GM12878 (cell line): Measurements from ENCODE around the gene SLC38A2. TPM values are rescaled to one million over a fixed set of nuclear protein-coding genes. Genes with fewer than 3 reads are reported as not detected.

Experiments
- ATAC-seq: fragments of 200-7000 bp; cut with Tn5 transposase; 3 replicates; pipeline ENCODE4 v1.9.1; 2020; ENCODE audit warnings: mild to moderate bottlenecking, moderate library complexity
- Bru-seq: library from RNA; stranded (reverse); fragments of 400-500 nt; gene quantifications from one replicate; lab custom pipeline; 2021; lab: Mats Ljungman, UMichigan
- BruChase-seq, 2 experiments: library from RNA; stranded (reverse); fragments of 400-500 nt; gene quantifications; one replicate each; lab custom pipeline; 2021; lab: Mats Ljungman, UMichigan
- BruUV-seq: library from RNA; stranded (reverse); fragments of 400-500 nt; replicated peaks from 2 replicates; lab custom pipeline; 2021; lab: Mats Ljungman, UMichigan
- CTCF ChIA-PET: fragments of 300-600 bp; sonication (Branson Sonifier 250); formaldehyde crosslinking; extraction: SDS; loops from one replicate; lab custom pipeline; 2021; ENCODE audit warnings: inconsistent platforms; lab: Yijun Ruan, JAX
- POLR2A ChIA-PET: fragments of 350-600 bp; formaldehyde crosslinking; extraction: SDS; loops from one replicate; lab custom pipeline; 2021; ENCODE audit warnings: inconsistent platforms; lab: Charles Lee
- RAD21 ChIA-PET: fragments of 300-600 bp; sonication (Branson Sonifier 250); formaldehyde crosslinking; loops from one replicate; lab custom pipeline; 2023; ENCODE audit warnings: antibody characterized with exemption; ENCODE audit not compliant: unreplicated experiment; lab: Charles Lee
- SMC1A ChIA-PET: fragments of 300-600 bp; sonication (Branson Sonifier 250); formaldehyde crosslinking; loops from one replicate; lab custom pipeline; 2023; ENCODE audit not compliant: unreplicated experiment, uncharacterized antibody; lab: Charles Lee
- DNase-seq: peaks from one replicate; pipeline ENCODE4 v3.0.0-alpha.2; 2011; ENCODE audit warnings: low read depth, low spot score
- FAIRE-seq: peaks from 3 replicates; lab custom pipeline; 2011; peaks lifted over from hg19 to GRCh38; lab: Jason Lieb, UNC
- H2AFZ ChIP-seq: 2 replicates; pipeline ENCODE4 v1.6.0; 2011; ENCODE audit warnings: low read depth, low read length, control low read depth; ENCODE audit not compliant: control insufficient read depth
- H3K27ac ChIP-seq: 2 replicates; pipeline ENCODE4 v1.5.1; 2011; ENCODE audit warnings: control low read depth; ENCODE audit not compliant: control insufficient read depth, insufficient read depth
- H3K27me3 ChIP-seq, 2 experiments: replicated peaks in 1 of 2; 2 replicates each; pipeline versions ENCODE4 v1.6.0 to v1.6.1; 2011; ENCODE audit warnings: low read length in 1 of 2; ENCODE audit not compliant: control insufficient read depth in 2 of 2, insufficient read depth in 2 of 2
- H3K36me3 ChIP-seq, 2 experiments: 2 replicates each; pipeline ENCODE4 v1.5.1; 2011; ENCODE audit warnings: low read length in 1 of 2; ENCODE audit not compliant: control insufficient read depth in 2 of 2, insufficient read depth in 2 of 2
- H3K4me1 ChIP-seq: 2 replicates; pipeline ENCODE4 v1.6.1; 2011; ENCODE audit warnings: mild to moderate bottlenecking, low read length, moderate library complexity, mixed read lengths; ENCODE audit not compliant: control insufficient read depth, insufficient read depth
- H3K4me2 ChIP-seq: 2 replicates; pipeline ENCODE4 v1.6.0; 2011; ENCODE audit warnings: control low read depth; ENCODE audit not compliant: control insufficient read depth, insufficient read depth
- H3K4me3 ChIP-seq: fragments of 200-600 bp; sonication (generic); 2 replicates; pipeline ENCODE4 v1.5.1; 2016
- H3K79me2 ChIP-seq: 2 replicates; pipeline ENCODE4 v1.6.0; 2011; ENCODE audit warnings: low read length; ENCODE audit not compliant: control insufficient read depth, insufficient read depth
- H3K9ac ChIP-seq: 2 replicates; pipeline ENCODE4 v1.8.0; 2011; ENCODE audit warnings: low read length, control low read depth, mixed read lengths; ENCODE audit not compliant: control insufficient read depth, insufficient read depth
- H3K9me3 ChIP-seq: replicated peaks from 3 replicates; pipeline ENCODE4 v1.5.1; 2011; ENCODE audit warnings: mild to moderate bottlenecking, low read length; ENCODE audit not compliant: control insufficient read depth, insufficient read depth
- H4K20me1 ChIP-seq: 2 replicates; pipeline ENCODE4 v1.6.0; 2011; ENCODE audit not compliant: control insufficient read depth, insufficient read depth
- BACH1 ChIP-seq: fragments of 450-650 bp; IDR thresholded peaks from 2 replicates; pipeline ENCODE4 v1.6.1; 2017; ENCODE audit warnings: mild to moderate bottlenecking, borderline replicate concordance
- BHLHE40 ChIP-seq, 2 experiments: fragments of 450-650 bp in 1 of 2; IDR thresholded peaks; 2 replicates each; pipeline ENCODE4 v1.6.1; 2011 to 2017; ENCODE audit warnings: low read depth in 2 of 2, borderline replicate concordance in 1 of 2, improper control_type of control experiment in 1 of 2, low read length in 1 of 2, mild to moderate bottlenecking in 1 of 2
- CBFB ChIP-seq: IDR thresholded peaks from 2 replicates; pipeline ENCODE4 v1.6.1; 2016; ENCODE audit warnings: antibody characterized with exemption, low read depth
- DPF2 ChIP-seq: fragments of 450-650 bp; IDR thresholded peaks from 2 replicates; pipeline ENCODE4 v1.6.1; 2017; ENCODE audit warnings: mild to moderate bottlenecking
- FOS ChIP-seq: IDR thresholded peaks from 3 replicates; pipeline ENCODE4 v1.6.1; 2011; ENCODE audit warnings: borderline replicate concordance; ENCODE audit not compliant: insufficient read length; ENCODE audit errors: extremely low read depth
- IRF4 ChIP-seq: IDR thresholded peaks from 2 replicates; pipeline ENCODE4 v1.6.1; 2011; ENCODE audit warnings: low read depth, low read length
- KLF5 ChIP-seq: fragments of 450-650 bp; IDR thresholded peaks from 2 replicates; pipeline ENCODE4 v1.6.1; 2014; ENCODE audit warnings: mild to moderate bottlenecking; ENCODE audit not compliant: partially characterized antibody
- MAX ChIP-seq: IDR thresholded peaks from 2 replicates; pipeline ENCODE4 v1.6.1; 2012; ENCODE audit warnings: low read depth, low read length, improper control_type of control experiment
- NR2C1 ChIP-seq: fragments of 450-650 bp; IDR thresholded peaks from 2 replicates; pipeline ENCODE4 v1.6.1; 2017; ENCODE audit warnings: antibody characterized with exemption, mild to moderate bottlenecking, moderate library complexity
- POLR2A ChIP-seq: IDR thresholded peaks from 2 replicates; pipeline ENCODE4 v1.6.1; 2011; ENCODE audit warnings: low read depth, mild to moderate bottlenecking, low read length
- POLR2AphosphoS5 ChIP-seq: IDR thresholded peaks from 2 replicates; pipeline ENCODE4 v1.6.1; 2011; ENCODE audit warnings: mild to moderate bottlenecking, low read length, inconsistent platforms
- RELA ChIP-seq: fragments of 450-650 bp; IDR thresholded peaks from 2 replicates; pipeline ENCODE4 v1.8.0; 2014; ENCODE audit warnings: borderline replicate concordance; ENCODE audit not compliant: partially characterized antibody
- SP1 ChIP-seq: IDR thresholded peaks from one replicate; pipeline ENCODE4 v1.6.1; 2011; ENCODE audit warnings: low read depth, low read length
- SREBF1 ChIP-seq: IDR thresholded peaks from 2 replicates; pipeline ENCODE4 v1.6.1; 2012; ENCODE audit warnings: mild to moderate bottlenecking, low read length
- TBL1XR1 ChIP-seq: IDR thresholded peaks from 2 replicates; pipeline ENCODE4 v1.6.1; 2012; ENCODE audit warnings: low read depth, low read length, improper control_type of control experiment
- TCF12 ChIP-seq: IDR thresholded peaks from 2 replicates; pipeline ENCODE4 v1.6.1; 2011; ENCODE audit warnings: low read depth, mild to moderate bottlenecking, low read length
- TCF7 ChIP-seq: IDR thresholded peaks from 2 replicates; pipeline ENCODE4 v1.6.1; 2014; ENCODE audit warnings: antibody characterized with exemption, borderline replicate concordance
- WGBS: methylation state at CpG from one replicate; pipeline ENCODE4 v1.1.6; 2016; ENCODE audit warnings: low lambda C conversion rate; ENCODE audit not compliant: insufficient replicate concordance, insufficient coverage; ENCODE audit errors: missing lambda C conversion rate; 5-methylcytosine and 5-hydroxymethylcytosine counted together
- in situ Hi-C: fragments of 300-500 bp; cut with MboI; formaldehyde crosslinking; loops from 9 replicates; pipeline ENCODE4 v1.14.3; 2018; ENCODE audit warnings: mixed read lengths
- intact Hi-C: fragments of 100-400 bp; cut with micrococcal nuclease; formaldehyde crosslinking; loops from one replicate; pipeline ENCODE4 v1.14.2; 2022; ENCODE audit not compliant: unreplicated experiment
- long read RNA-seq, 2 experiments: library from polyadenylated mRNA; unstranded; transcript quantifications; one replicate each; pipeline ENCODE4 v2.0.0, GENCODE V29; 2019 to 2020
- polyA minus RNA-seq, 3 experiments: library from RNA; depleted of rRNA, polyadenylated mRNA; stranded (reverse); fragments of >200 nt; gene quantifications; 2 replicates each; pipeline ENCODE4 v1.2.3, GENCODE V29; 2011
- polyA plus RNA-seq, 11 experiments: library from polyadenylated mRNA; depleted of rRNA in 4 of 11; unstranded in 6 of 11; stranded (reverse) in 5 of 11; fragments of >200 nt; fragmentation: Nextera tagmentation in 4 of 11; fragmentation: Illumina TruSeq in 1 of 11; extraction: Ambion mirVana in 4 of 11; extraction: Trizol in 1 of 11; gene quantifications; 1 replicate in 1 of 11; 2 replicates in 10 of 11; pipeline versions ENCODE4 v1.2.1 to v1.2.3, GENCODE V29; 2011 to 2016; ENCODE audit warnings: inconsistent platforms in 2 of 11, missing spikeins in 2 of 11, low read depth in 1 of 11
- total RNA-seq, 4 experiments: library from RNA; depleted of rRNA in 3 of 4; stranded (reverse); fragments of >200 nt in 3 of 4; fragmentation: Illumina TruSeq in 1 of 4; extraction: Trizol in 1 of 4; gene quantifications; 2 replicates each; pipeline versions ENCODE4 v1.2.1 to v1.2.3, GENCODE V29; 2013 to 2021
- TF ChIP-seq, protein P1 (sequence below): IDR thresholded peaks from 2 replicates; pipeline ENCODE4 v1.6.1; 2012; ENCODE audit warnings: low read length, inconsistent platforms

Gene SLC38A2
- total RNA-seq (2013; cell fraction: nucleolus; rRNA removed): 920 and 952 TPM in 2 replicates
- total RNA-seq (2014; rRNA removed): 117 and 156 TPM in 2 replicates
- total RNA-seq (2014; rRNA removed; fragmentation: Illumina TruSeq; extraction: Trizol): 109 and 111 TPM in 2 replicates
- total RNA-seq (2021): 112 and 118 TPM in 2 replicates
- polyA plus RNA-seq (2011; ENCODE audit: low read depth): 21.8 TPM
- polyA plus RNA-seq (2011; rRNA removed): 103 and 142 TPM in 2 replicates
- 39.8 and 59.5 TPM in 2 replicates for polyA plus RNA-seq (2011; cell fraction: cytosol; rRNA removed)
- polyA plus RNA-seq (2011; cell fraction: nucleus; rRNA removed): 187 and 191 TPM in 2 replicates
- 37.4 and 49.1 TPM in 2 replicates for polyA plus RNA-seq (2012)
- 84.2 and 115 TPM in 2 replicates for polyA plus RNA-seq (2014; fragmentation: Illumina TruSeq; extraction: Trizol)
- polyA plus RNA-seq (2014; fragmentation: Nextera tagmentation; extraction: Ambion mirVana): 10 to 100 TPM; 36.2 to 47.3 TPM
- polyA plus RNA-seq (2014; rRNA removed): 48.4 and 61.8 TPM in 2 replicates
- polyA plus RNA-seq (2016; fragmentation: Nextera tagmentation; extraction: Ambion mirVana): 10 to 100 TPM; 69.2 to 75.3 TPM
- 84.7 and 105 TPM in 2 replicates for polyA minus RNA-seq (2011; rRNA and poly(A)+ RNA removed)
- polyA minus RNA-seq (2011; cell fraction: cytosol; rRNA and poly(A)+ RNA removed): 40.1 and 47.0 TPM in 2 replicates
- polyA minus RNA-seq (2011; cell fraction: nucleus; rRNA and poly(A)+ RNA removed): 239 and 256 TPM in 2 replicates
- Bru-seq, nascent RNA: percentile 99 among the genes with signal in this experiment
- BruChase-seq, experiment 1, labeled RNA remaining after a 6-hour chase: percentile 97 among the genes with signal in this experiment
- percentile 100 among the genes with signal in this experiment for BruChase-seq, experiment 2, labeled RNA remaining after a 2-hour chase
- long read RNA-seq, experiment 1, full-length matches to known transcripts: 3 of 5 reads
- long read RNA-seq, experiment 1, partial matches to known transcripts: 0 of 5 reads
- long read RNA-seq, experiment 1, other reads (novel, unspliced or antisense): 2 of 5 reads
- long read RNA-seq, experiment 2, full-length matches to known transcripts: 13 of 54 reads
- long read RNA-seq, experiment 2, partial matches to known transcripts: 10 of 54 reads
- long read RNA-seq, experiment 2, other reads (novel, unspliced or antisense): 31 of 54 reads

GRCh38 chr12:46372544-46373300 is at the start of gene SLC38A2:
Gene SLC38A2, minus strand, starts transcription at chr12:46372773. Its CDS starts 1,480 bp downstream, at chr12:46371293.
- ChIA-PET CTCF (interaction anchor here (1.0 kb wide), 1 partner anchor 20 kb away, joined by 4 read pairs; no protein-coding TSS in a partner anchor), RAD21 (interaction anchor here (0.6 to 3.3 kb wide), 5 partner anchors 10 to 1163 kb away, joined by 3 to 10 read pairs (median 3); partner anchors contain the start of gene SLC38A1), SMC1A (interaction anchor here (0.6 to 3.1 kb wide), 2 partner anchors 14 to 287 kb away, joined by 3 to 28 read pairs; no protein-coding TSS in a partner anchor), POLR2A (interaction anchor here (0.6 to 1.8 kb wide), 5 partner anchors 11 to 140 kb away, joined by 3 to 7 read pairs (median 3); no protein-coding TSS in a partner anchor)
- FAIRE-seq: peak; percentile 23
- peak within 1 kb of the TSS; percentile 84 for H3K4me3 ChIP-seq
- H4K20me1 ChIP-seq: no peaks in the 10 kb centered on the region; the same call in 1 of the 2 replicates
- peaks cover 9% of the 10 kb centered on the region for H3K4me1 ChIP-seq
- in situ Hi-C loops (no loop called here), intact Hi-C loops (loop anchor here (1.0 to 10.0 kb wide), 8 partner anchors 11 to 1158 kb away; partner anchors contain the start of genes ANO6 and SLC38A1)
- H3K27me3 ChIP-seq: no peaks in the 10 kb centered on the region
- DNase-seq: no peak
- H3K79me2 ChIP-seq: peaks cover 53% of the 10 kb centered on the region
- peak within 1 kb of the TSS; percentile 96 for H3K9ac ChIP-seq
- H3K9me3 ChIP-seq: no peaks in the 10 kb centered on the region
- ATAC-seq: peak; percentile 90
- peak within 1 kb of the TSS; percentile 100 for H2AFZ ChIP-seq
- H3K4me2 ChIP-seq: peak within 1 kb of the TSS; percentile 99
- under 1% methylated on average over 31 of the region's 48 CpGs for WGBS
- peaks cover 0 to 20% of the 10 kb centered on the region in 2 experiments for H3K36me3 ChIP-seq
- no TSS peak for BruUV-seq
- H3K27ac ChIP-seq: peak within 1 kb of the TSS; percentile 85
- TF ChIP-seq, protein P1, sequence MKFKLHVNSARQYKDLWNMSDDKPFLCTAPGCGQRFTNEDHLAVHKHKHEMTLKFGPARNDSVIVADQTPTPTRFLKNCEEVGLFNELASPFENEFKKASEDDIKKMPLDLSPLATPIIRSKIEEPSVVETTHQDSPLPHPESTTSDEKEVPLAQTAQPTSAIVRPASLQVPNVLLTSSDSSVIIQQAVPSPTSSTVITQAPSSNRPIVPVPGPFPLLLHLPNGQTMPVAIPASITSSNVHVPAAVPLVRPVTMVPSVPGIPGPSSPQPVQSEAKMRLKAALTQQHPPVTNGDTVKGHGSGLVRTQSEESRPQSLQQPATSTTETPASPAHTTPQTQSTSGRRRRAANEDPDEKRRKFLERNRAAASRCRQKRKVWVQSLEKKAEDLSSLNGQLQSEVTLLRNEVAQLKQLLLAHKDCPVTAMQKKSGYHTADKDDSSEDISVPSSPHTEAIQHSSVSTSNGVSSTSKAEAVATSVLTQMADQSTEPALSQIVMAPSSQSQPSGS: 0 out of 2 replicates have a peak, but pooled peaks have one; percentile 20
- TF ChIP-seq NR2C1 (no peak), BHLHE40 (IDR thresholded peaks at IDR 0.05; ENCODE audit: borderline replicate concordance in 1 of 2, low read depth in 2 of 2, low read length in 1 of 2) (peak; percentile 11 to 61; a peak in 3 of 4 replicates), IRF4 (no peak), FOS (no peak), POLR2AphosphoS5 (peak; percentile 99), KLF5 (peak; percentile 60), TBL1XR1 (peak; percentile 55; the same call in 1 of the 2 replicates), SP1 (peak; percentile 75), MAX (peak; percentile 82; the same call in 1 of the 2 replicates), TCF12 (peak; percentile 84; the same call in 1 of the 2 replicates), BACH1 (peak; percentile 75), TCF7 (no peak), POLR2A (peak; percentile 99), CBFB (peak; percentile 84; the same call in 1 of the 2 replicates), DPF2 (peak; percentile 58; the same call in 1 of the 2 replicates), RELA (peak; percentile 15), SREBF1 (0 out of 2 replicates have a peak, but pooled peaks have one; percentile 13)
